Fibroblast of pulmonary artery (primary cell): Measurements from ENCODE around the gene ZNF425.
A peak's percentile ranks its signal among the peaks of the same experiment; 100 is the strongest.

Experiments
- DNase-seq: peaks from one replicate; pipeline ENCODE4 v3.0.0-alpha.2; 2010; ENCODE audit warnings: low read depth
- H3K4me3 ChIP-seq: replicated peaks from 2 replicates; pipeline ENCODE4 v1.5.1; 2011; ENCODE audit warnings: low read depth, mild to moderate bottlenecking, control low read depth, low read length, moderate library complexity
- TF ChIP-seq, protein P1 (sequence below): IDR thresholded peaks from 2 replicates; pipeline ENCODE4 v1.5.1; 2011; ENCODE audit warnings: mild to moderate bottlenecking, control low read depth, low read length, inconsistent platforms; ENCODE audit errors: missing control alignments

Gene ZNF425

DNA sequence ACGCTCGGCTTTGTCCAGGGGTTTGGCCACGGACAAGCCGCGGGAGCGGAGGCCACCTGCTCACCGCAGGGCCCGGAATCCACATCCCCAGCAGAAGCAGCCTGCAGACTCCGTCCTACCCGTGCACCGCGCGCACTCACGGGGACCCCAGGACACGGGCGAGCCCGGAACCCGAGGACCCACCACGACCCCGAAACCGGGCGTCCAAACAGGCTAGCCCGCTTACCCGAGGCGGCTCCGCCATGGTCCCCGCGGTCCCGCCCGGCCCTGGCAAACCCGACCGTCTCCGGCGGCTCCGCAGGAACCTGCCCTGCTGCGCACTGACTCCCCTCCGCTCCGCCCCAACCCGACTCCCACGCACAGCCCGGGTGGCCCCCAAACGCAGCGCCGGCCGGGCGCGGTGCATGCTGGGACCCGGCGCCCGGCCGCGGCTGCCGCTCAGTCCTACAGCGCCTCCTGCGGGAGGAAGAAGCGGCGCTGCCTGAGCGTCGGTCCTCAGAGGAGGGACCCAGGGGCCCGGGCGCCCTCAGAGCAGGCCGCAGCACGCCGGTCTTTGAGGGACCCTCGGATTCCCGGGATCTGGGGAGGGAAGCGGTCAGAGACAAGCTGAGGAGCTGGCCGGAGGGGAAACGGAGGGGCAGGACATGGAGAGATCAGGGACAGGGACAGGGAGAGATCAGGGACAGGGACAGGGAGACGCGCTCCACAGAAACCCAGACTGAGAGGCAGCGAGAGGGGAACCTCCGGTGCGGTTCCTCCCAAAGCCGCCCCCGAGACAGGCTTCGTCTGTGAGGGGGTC is 35.5 kb downstream of the ZNF425 start, which contains the start of gene ZNF786:
Gene ZNF786 (minus strand): TSS at position 322 of the 799 bp plus-strand sequence. CDS start 78 bp downstream, at position 244.
- TF ChIP-seq, protein P1, sequence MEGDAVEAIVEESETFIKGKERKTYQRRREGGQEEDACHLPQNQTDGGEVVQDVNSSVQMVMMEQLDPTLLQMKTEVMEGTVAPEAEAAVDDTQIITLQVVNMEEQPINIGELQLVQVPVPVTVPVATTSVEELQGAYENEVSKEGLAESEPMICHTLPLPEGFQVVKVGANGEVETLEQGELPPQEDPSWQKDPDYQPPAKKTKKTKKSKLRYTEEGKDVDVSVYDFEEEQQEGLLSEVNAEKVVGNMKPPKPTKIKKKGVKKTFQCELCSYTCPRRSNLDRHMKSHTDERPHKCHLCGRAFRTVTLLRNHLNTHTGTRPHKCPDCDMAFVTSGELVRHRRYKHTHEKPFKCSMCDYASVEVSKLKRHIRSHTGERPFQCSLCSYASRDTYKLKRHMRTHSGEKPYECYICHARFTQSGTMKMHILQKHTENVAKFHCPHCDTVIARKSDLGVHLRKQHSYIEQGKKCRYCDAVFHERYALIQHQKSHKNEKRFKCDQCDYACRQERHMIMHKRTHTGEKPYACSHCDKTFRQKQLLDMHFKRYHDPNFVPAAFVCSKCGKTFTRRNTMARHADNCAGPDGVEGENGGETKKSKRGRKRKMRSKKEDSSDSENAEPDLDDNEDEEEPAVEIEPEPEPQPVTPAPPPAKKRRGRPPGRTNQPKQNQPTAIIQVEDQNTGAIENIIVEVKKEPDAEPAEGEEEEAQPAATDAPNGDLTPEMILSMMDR: peak; percentile 47
- DNase-seq: peak; percentile 90
- peak within 1 kb of the TSS; percentile 87 for H3K4me3 ChIP-seq

DNA sequence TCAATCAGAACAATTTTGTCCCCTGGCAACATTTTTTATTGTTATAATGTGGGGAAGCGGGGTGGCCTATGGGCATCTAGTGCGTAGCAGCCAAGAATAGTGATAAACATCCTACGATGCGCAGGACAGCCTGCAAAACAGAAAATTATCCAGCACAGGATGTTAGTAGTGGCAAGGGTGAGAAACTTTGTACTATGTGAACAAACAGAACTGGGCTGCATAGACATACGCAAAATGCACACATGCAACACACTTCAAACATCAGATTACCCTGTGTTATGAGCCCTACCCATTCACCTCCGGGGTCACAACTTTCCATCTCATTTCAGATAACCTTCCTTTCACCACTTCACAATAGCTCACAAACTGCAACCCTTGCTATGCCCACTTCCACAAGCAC is 38.7 kb downstream of the ZNF425 start:
- DNase-seq: no peak

DNA sequence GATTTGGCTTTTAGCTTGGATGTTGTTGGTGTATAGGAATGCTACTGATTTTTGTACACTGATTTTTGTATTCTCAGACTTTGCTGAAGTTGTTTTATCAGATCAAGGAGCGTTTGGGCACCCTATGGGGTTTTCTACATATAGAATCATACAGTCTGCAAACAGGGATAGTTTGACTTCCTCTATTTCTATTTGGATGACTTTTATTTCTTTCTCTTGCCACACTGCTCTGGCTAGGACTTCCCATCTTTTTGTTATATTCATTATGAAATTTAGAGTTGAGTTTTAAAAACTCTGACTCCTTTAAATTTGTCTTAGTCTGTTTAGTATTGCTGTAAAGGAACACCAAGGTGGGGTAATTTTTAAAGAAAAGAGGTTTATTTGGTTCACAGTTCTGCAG is 40.3 kb downstream of the ZNF425 start:
- no peak for DNase-seq
- no peak overlapping the region for H3K4me3 ChIP-seq
- TF ChIP-seq, protein P1: no peak

More for the DNA sequence above, 38.7 kb downstream of the ZNF425 start:
- H3K4me3 ChIP-seq: no peak overlapping the region
- TF ChIP-seq, protein P1: no peak

DNA sequence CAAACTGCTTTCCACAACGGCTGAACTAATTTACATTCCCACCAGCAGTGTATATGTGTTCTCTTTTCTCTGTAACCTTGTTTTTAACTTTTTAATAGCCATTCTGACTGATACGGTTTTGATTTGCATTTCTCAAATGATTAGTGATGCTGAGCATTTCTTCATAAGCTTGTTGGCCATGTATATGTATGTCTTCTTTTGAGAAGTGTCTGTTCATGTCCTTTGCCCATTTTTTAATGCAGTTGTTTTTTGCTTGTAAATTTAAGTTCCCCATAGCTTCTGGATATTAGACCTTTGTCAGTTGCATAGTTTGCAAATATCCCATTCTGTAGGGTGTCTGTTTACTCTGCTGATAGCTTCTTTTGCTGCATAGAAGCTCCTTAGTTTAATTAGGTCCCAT is 41.7 kb downstream of the ZNF425 start:
- no peak overlapping the region for H3K4me3 ChIP-seq
- TF ChIP-seq, protein P1: no peak
- DNase-seq: no peak

DNA sequence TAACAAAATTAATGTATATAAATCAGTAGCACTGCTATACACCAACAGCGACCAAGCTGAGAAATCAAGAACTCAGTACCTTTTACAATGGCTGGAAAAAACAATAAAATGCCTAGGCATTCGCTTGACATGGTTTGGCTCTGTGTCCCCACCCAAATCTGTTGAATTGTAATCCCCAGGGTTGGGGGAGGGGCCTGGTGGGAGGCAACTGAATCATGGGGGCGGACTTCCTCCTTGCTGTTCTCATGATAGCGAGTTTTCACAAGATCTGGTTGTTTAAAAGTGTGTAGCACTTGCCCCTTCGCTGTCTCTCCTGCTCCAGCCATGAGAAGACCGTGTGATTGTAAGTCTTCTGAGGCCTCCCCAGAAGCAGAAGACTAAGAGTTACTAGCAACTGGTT is 44.2 kb downstream of the ZNF425 start:
- DNase-seq: no peak
- TF ChIP-seq, protein P1: no peak
- H3K4me3 ChIP-seq: no peak overlapping the region

DNA sequence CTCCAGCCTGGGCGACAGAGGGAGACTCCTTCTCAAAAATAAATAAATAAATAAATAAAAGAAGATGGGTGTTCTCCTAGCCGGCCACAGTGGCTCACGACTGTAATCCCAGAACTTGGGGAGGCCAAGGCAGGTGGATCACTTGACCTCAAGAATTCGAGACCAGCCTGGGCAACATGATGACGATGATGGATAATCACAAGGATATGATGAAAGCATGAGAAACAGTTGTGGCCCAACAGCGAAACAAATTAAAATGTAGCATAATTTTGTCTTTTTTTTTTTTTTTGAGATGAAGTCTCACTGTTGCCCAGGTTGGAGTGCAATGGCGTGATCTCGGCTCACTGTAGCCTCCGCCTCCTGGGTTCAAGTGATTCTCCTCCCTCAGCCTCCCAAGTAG is 48.5 kb downstream of the ZNF425 start:
- no peak for DNase-seq
- no peak overlapping the region for H3K4me3 ChIP-seq
- TF ChIP-seq, protein P1: no peak

DNA sequence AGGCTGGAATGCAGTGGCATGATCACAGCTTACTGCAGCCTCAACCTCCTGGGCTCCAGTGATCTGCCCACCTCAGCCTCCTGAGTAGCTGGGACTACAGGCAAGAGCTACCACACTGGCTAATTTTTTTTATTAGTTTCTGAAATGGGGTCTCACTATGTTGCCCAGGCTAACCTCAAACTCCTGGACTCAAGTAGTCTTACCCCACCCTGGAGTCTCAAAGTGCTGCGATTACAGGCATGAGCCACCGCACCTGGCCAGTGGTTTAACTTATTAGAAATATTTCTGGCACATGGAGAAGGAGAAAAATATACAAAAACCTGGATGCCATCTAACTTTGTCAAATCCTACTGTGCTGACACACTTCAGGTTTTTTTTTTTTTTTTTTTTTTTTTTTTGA is 50.8 kb downstream of the ZNF425 start:
- H3K4me3 ChIP-seq: no peak overlapping the region
- DNase-seq: no peak
- TF ChIP-seq, protein P1: no peak
